Left lung (tissue), 10 donors: ENCODE results near the gene COMMD10. TPM values are rescaled to one million over a fixed set of nuclear protein-coding genes. Genes with fewer than 3 reads are reported as not detected.
"Not testable (repeated sequence)": the region's sequence is repeated elsewhere in the genome, so short reads cannot be mapped to it uniquely, and the experiment has no call there.

Experiments used
- ATAC-seq: fragments of 200-7000 bp; cut with Tn5 transposase; one replicate; pipeline ENCODE4 v1.9.1; 2020; ENCODE audit warnings: moderate library complexity
- DNase-seq, 4 donors: peaks; one replicate each; pipeline ENCODE4 v3.0.0-alpha.2; 2013 to 2020
- H3K27ac ChIP-seq, 2 donors: fragments of 200-600 bp; sonication (generic) in 1 of 2; one replicate each; pipeline versions ENCODE4 v1.5.0 to v1.8.0; 2020 to 2021
- H3K27me3 ChIP-seq, 2 donors: fragments of 200-600 bp; sonication (generic) in 1 of 2; one replicate each; pipeline versions ENCODE4 v1.5.0 to v1.8.0; 2020 to 2021
- H3K36me3 ChIP-seq, 2 donors: fragments of 200-600 bp; sonication (generic) in 1 of 2; one replicate each; pipeline versions ENCODE4 v1.5.0 to v1.8.0; 2020 to 2021
- H3K4me1 ChIP-seq, 2 donors: fragments of 200-600 bp; one replicate each; pipeline ENCODE4 v1.8.0; 2021
- H3K4me3 ChIP-seq, 2 donors: fragments of 200-600 bp; sonication (generic) in 1 of 2; one replicate each; pipeline versions ENCODE4 v1.5.0 to v1.8.0; 2020 to 2021; ENCODE audit warnings: mild to moderate bottlenecking in 1 of 2
- H3K9me3 ChIP-seq, 2 donors: fragments of 200-600 bp; sonication (generic) in 1 of 2; one replicate each; pipeline versions ENCODE4 v1.5.0 to v1.8.0; 2020 to 2021
- CTCF ChIP-seq, 2 donors: fragments of 200-600 bp; sonication (generic) in 1 of 2; IDR thresholded peaks; one replicate each; pipeline versions ENCODE4 v1.5.0 to v1.8.0; 2021; ENCODE audit warnings: antibody characterized with exemption in 2 of 2
- intact Hi-C, 2 donors: fragments of 100-400 bp; cut with DNase I; formaldehyde crosslinking; loops; one replicate each; pipeline versions ENCODE4 v1.11.2 to v1.14.2; 2022
- polyA plus RNA-seq, 6 donors: library from polyadenylated mRNA; unstranded; fragments of 120-200 nt; gene quantifications; one replicate each; pipeline ENCODE4 v1.2.1, GENCODE V29; 2013; ENCODE audit not compliant: insufficient read length in 6 of 6
- total RNA-seq, 2 donors: library from RNA; stranded (reverse); fragmentation: NEBNext Ultra II Directional; extraction: Animal tissue kit (Norgen Biotek cat#: 25700); gene quantifications; one replicate each; pipeline ENCODE4 v1.2.1, GENCODE V29; 2021
- donor health status: DM: no; HTN: yes; CAD: no.
- donor health status: DM: no; HTN: no; CAD: no.

Gene COMMD10
- total and polyA plus RNA-seq, 8 donors: 30.8 to 53.5 (median 44.0) TPM

GRCh38 chr5:116071211-116071610, 13.6 kb upstream of the COMMD10 start:
- Histone ChIP-seq H3K27ac (no peak overlapping the region), H3K4me1 (no peaks in the 10 kb centered on the region), H3K27me3 (peaks cover 0 to 3% of the 10 kb centered on the region in 2 donors), H3K4me3 (no peak overlapping the region), H3K36me3 (no peaks in the 10 kb centered on the region), H3K9me3 (no peaks in the 10 kb centered on the region)
- intact Hi-C loops: no loop called here
- ATAC-seq (no peak), DNase-seq (no peak)
- TF ChIP-seq CTCF (IDR thresholded peaks at IDR 0.05): no peak

- DNase-seq (no peak), ATAC-seq (no peak)
Measured at GRCh38 chr5:116075191-116075831, 9.5 kb upstream of the COMMD10 start.

GRCh38 chr5:116076496-116076895, 8.3 kb upstream of the COMMD10 start:
- H3K36me3 ChIP-seq: no peaks in the 10 kb centered on the region
- H3K9me3 ChIP-seq: no peaks in the 10 kb centered on the region
- H3K27ac ChIP-seq: no peak overlapping the region
- TF ChIP-seq CTCF (IDR thresholded peaks at IDR 0.05): no peak
- H3K4me1 ChIP-seq: no peaks in the 10 kb centered on the region
- DNase-seq (no peak), ATAC-seq (peak; percentile 44)
- intact Hi-C loops: no loop called here
- H3K27me3 ChIP-seq: peaks cover 0 to 3% of the 10 kb centered on the region in 2 donors
- no peak overlapping the region for H3K4me3 ChIP-seq

More at GRCh38 chr5:116075191-116075831, 9.5 kb upstream of the COMMD10 start:
- H3K4me3 ChIP-seq: no peak overlapping the region
- H3K9me3 ChIP-seq: no peaks in the 10 kb centered on the region
- no peak for TF ChIP-seq CTCF (IDR thresholded peaks at IDR 0.05)
- H3K4me1 ChIP-seq: no peaks in the 10 kb centered on the region
- intact Hi-C loops: no loop called here
- H3K27ac ChIP-seq: no peak overlapping the region
- no peaks in the 10 kb centered on the region for H3K36me3 ChIP-seq
- peaks cover 0 to 3% of the 10 kb centered on the region in 2 donors for H3K27me3 ChIP-seq

- no peak overlapping the region for H3K27ac ChIP-seq
- intact Hi-C loops: no loop called here
- no peak overlapping the region for H3K4me3 ChIP-seq
- no peaks in the 10 kb centered on the region for H3K9me3 ChIP-seq
- no peaks in the 10 kb centered on the region for H3K36me3 ChIP-seq
- ATAC-seq: no peak
- no peaks in the 10 kb centered on the region for H3K4me1 ChIP-seq
- H3K27me3 ChIP-seq: no peaks in the 10 kb centered on the region
- no peak for DNase-seq
- no peak for TF ChIP-seq CTCF (IDR thresholded peaks at IDR 0.05)
Measured at GRCh38 chr5:116078199-116078598, 6.6 kb upstream of the COMMD10 start.

- Histone ChIP-seq H3K36me3 (no peaks in the 10 kb centered on the region), H3K4me3 (peak overlapping the region; percentile 71 to 79), H3K27me3 (no peaks in the 10 kb centered on the region), H3K4me1 (peaks cover 0 to 19% of the 10 kb centered on the region in 2 donors), H3K27ac (peak overlapping the region in 1 of 2 donors; percentile 91), H3K9me3 (no peaks in the 10 kb centered on the region)
- TF ChIP-seq CTCF (IDR thresholded peaks at IDR 0.05): no peak
- DNase-seq: peak in 3 of 4 donors; percentile 10 to 59 (median 15)
- ATAC-seq: peak; percentile 63
- intact Hi-C loops: no loop called here
Measured at GRCh38 chr5:116084287-116084691, 536 bp upstream of the COMMD10 start.

- H3K27me3 ChIP-seq, ATAC-seq, H3K9me3 ChIP-seq, H3K36me3 ChIP-seq, DNase-seq, intact Hi-C loops, H3K27ac ChIP-seq: not testable (repeated sequence)
- peaks cover 0 to 19% of the 10 kb centered on the region in 2 donors for H3K4me1 ChIP-seq
- H3K4me3 ChIP-seq: peak overlapping the region in 1 of 2 donors; percentile 79
Measured at GRCh38 chr5:116086309-116086708, 1.5 kb downstream of the COMMD10 start.
